ENCODE results near the gene AQP5.

Gene AQP5

GRCh38 chr12:49942512-49942893 is 19.2 kb upstream of the AQP5 start:
- no peak overlapping the region for H3K27ac ChIP-seq
- TF ChIP-seq CTCF (IDR thresholded peaks at IDR 0.05), result no peak
- no peak for TF ChIP-seq ZFX (IDR thresholded peaks at IDR 0.05; ENCODE audit: borderline replicate concordance)

- no peak overlapping the region for H3K27ac ChIP-seq
- TF ChIP-seq CTCF (IDR thresholded peaks at IDR 0.05) (no peak), ZFX (IDR thresholded peaks at IDR 0.05; ENCODE audit: borderline replicate concordance) (no peak)
Observed at GRCh38 chr12:49942921-49943624, 18.6 kb upstream of the AQP5 start.

GRCh38 chr12:49943625-49943960 is 18.1 kb upstream of the AQP5 start:
- TF ChIP-seq CTCF (IDR thresholded peaks at IDR 0.05) (no peak), ZFX (IDR thresholded peaks at IDR 0.05; ENCODE audit: borderline replicate concordance) (no peak)
- no peak overlapping the region for H3K27ac ChIP-seq

- no peak for TF ChIP-seq CTCF (IDR thresholded peaks at IDR 0.05)
- no peak for TF ChIP-seq ZFX (IDR thresholded peaks at IDR 0.05; ENCODE audit: borderline replicate concordance)
- H3K27ac ChIP-seq, result no peak overlapping the region
Observed at GRCh38 chr12:49944046-49944445, 17.6 kb upstream of the AQP5 start.

- H3K27ac ChIP-seq, result no peak overlapping the region
- TF ChIP-seq CTCF (IDR thresholded peaks at IDR 0.05), result no peak
- TF ChIP-seq ZFX (IDR thresholded peaks at IDR 0.05; ENCODE audit: borderline replicate concordance), result no peak
Observed at GRCh38 chr12:49944718-49945117, 17.0 kb upstream of the AQP5 start.

- H3K27ac ChIP-seq, result no peak overlapping the region
Observed at GRCh38 chr12:49945394-49946080, 16.1 kb upstream of the AQP5 start.

More at GRCh38 chr12:49945394-49946080, 16.1 kb upstream of the AQP5 start:
- TF ChIP-seq ZFX (IDR thresholded peaks at IDR 0.05; ENCODE audit: borderline replicate concordance) (no peak), CTCF (IDR thresholded peaks at IDR 0.05) (peak; percentile 100)
